ENCODE results near the gene ZNF292. TPM values are rescaled to one million over a fixed set of nuclear protein-coding genes. Genes with fewer than 3 reads are reported as not detected.
"Not testable (repeated sequence)": the region's sequence is repeated elsewhere in the genome, so short reads cannot be mapped to it uniquely, and the experiment has no call there.

The ZNF292 gene
- total RNA-seq, 1 donor from 2014 or later: 28.2 TPM

DNA sequence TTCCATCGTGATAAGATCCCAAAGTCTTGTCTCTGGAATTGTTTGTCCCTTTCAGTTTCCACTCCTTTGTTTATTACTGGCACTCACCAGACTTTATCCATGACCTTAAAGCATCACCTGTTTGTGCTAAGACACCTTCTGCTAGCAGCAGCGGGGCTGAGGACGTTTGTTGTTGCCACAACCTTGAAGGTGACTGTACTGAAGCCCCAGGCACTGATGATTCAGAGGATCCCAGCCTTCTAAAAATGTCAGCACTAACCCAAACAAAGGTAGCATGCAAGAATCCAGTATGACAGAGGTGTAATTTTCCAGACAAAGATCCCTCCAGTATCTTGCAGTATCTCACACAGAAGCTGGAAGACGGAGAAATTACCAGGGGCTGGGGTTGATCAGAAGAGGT lies 138.2 kb downstream of the ZNF292 start:
- no peak for DNase-seq
- H3K4me1 ChIP-seq: no peaks in the 10 kb centered on the region
- H3K27ac ChIP-seq (replicated peaks): no peak overlapping the region
- H3K36me3 ChIP-seq: no peaks in the 10 kb centered on the region
- no peaks in the 10 kb centered on the region for H3K9me3 ChIP-seq (replicated peaks)
- TF ChIP-seq, protein P1, sequence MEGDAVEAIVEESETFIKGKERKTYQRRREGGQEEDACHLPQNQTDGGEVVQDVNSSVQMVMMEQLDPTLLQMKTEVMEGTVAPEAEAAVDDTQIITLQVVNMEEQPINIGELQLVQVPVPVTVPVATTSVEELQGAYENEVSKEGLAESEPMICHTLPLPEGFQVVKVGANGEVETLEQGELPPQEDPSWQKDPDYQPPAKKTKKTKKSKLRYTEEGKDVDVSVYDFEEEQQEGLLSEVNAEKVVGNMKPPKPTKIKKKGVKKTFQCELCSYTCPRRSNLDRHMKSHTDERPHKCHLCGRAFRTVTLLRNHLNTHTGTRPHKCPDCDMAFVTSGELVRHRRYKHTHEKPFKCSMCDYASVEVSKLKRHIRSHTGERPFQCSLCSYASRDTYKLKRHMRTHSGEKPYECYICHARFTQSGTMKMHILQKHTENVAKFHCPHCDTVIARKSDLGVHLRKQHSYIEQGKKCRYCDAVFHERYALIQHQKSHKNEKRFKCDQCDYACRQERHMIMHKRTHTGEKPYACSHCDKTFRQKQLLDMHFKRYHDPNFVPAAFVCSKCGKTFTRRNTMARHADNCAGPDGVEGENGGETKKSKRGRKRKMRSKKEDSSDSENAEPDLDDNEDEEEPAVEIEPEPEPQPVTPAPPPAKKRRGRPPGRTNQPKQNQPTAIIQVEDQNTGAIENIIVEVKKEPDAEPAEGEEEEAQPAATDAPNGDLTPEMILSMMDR (IDR thresholded peaks at IDR 0.05; ENCODE audit: borderline replicate concordance): no peak
- no peak overlapping the region for H3K4me3 ChIP-seq
- H3K27me3 ChIP-seq (ENCODE audit: low read depth): peaks cover 29% of the 10 kb centered on the region
- intact Hi-C loops (cut with micrococcal nuclease): no loop called here

DNA sequence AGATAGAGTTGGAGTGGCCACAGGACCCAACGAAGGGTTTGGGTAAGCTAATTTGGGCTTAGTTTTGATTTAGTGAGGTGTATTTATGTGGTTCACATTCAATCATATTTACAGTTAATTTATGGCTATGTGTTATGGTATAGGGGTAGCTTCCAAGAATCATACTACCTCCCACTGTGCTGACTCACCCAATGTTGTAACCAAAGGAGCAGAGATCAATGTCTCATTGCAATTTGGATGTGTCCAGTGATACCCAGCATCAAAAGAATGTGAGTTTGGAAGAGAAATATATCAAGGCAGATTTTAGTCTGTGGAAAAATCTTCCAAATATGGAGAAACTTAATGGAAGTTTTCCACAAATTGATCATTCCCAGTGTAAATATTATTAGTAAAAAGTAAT lies 141.8 kb downstream of the ZNF292 start:
- TF ChIP-seq, protein P1 (IDR thresholded peaks at IDR 0.05; ENCODE audit: borderline replicate concordance): no peak
- peaks cover 35% of the 10 kb centered on the region for H3K27me3 ChIP-seq (ENCODE audit: low read depth)

DNA sequence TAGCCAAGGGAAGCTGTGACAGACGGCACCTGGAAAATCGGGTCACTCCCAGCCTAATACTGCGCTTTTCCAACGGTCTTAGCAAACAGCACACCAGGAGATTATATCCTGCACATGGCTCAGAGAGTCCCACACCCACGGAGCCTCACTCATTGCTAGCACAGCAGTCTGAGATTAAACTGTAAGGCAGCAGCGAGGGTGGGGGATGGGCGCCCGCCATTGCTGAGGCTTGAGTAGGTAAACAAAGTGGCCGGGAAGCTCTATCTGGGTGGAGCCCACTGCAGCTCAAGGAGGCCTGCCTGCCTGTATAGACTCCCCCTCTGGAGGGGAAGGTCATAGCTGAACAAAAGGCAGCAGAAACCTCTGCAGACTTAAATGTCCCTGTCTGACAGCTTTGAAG lies 145.9 kb downstream of the ZNF292 start:
- intact Hi-C loops (cut with micrococcal nuclease); H3K9me3 ChIP-seq (replicated peaks); H3K4me3 ChIP-seq; H3K4me1 ChIP-seq; H3K27ac ChIP-seq (replicated peaks); DNase-seq; H3K36me3 ChIP-seq: not testable (repeated sequence)
- peaks cover 22% of the 10 kb centered on the region for H3K27me3 ChIP-seq (ENCODE audit: low read depth)

More for the DNA sequence above, 141.8 kb downstream of the ZNF292 start:
- no peaks in the 10 kb centered on the region for H3K36me3 ChIP-seq
- no peaks in the 10 kb centered on the region for H3K4me1 ChIP-seq
- H3K27ac ChIP-seq (replicated peaks): no peak overlapping the region
- H3K9me3 ChIP-seq (replicated peaks): no peaks in the 10 kb centered on the region
- no peak overlapping the region for H3K4me3 ChIP-seq
- no peak for DNase-seq
- intact Hi-C loops (cut with micrococcal nuclease): no loop called here

DNA sequence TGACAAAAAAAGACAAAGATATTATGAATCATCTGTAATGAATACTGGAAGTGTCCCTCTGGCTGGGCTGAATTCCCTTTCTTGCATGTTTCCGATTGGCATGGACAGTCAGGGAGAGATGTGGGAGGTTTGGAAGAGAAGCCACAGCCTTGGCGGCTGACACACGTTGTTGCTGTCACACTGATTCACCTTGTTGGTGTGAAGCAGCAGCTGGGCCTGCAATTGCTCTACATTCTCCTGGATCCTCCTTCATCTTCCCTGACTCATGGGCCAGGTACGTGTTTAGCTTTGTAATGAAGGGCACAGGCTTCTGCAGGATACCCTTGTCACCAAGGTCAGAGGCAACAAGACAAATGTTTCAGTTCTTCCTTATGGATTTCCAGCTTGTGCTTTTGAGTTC lies 153.6 kb downstream of the ZNF292 start:
- intact Hi-C loops (cut with micrococcal nuclease): no loop called here
- TF ChIP-seq, protein P1 (IDR thresholded peaks at IDR 0.05; ENCODE audit: borderline replicate concordance): no peak
- Histone ChIP-seq H3K9me3 (replicated peaks) (peaks cover 11% of the 10 kb centered on the region), H3K36me3 (no peaks in the 10 kb centered on the region), H3K4me1 (no peaks in the 10 kb centered on the region), H3K27me3 (ENCODE audit: low read depth) (peaks cover 9% of the 10 kb centered on the region), H3K27ac (replicated peaks) (no peak overlapping the region), H3K4me3 (no peak overlapping the region)
- DNase-seq: no peak

DNA sequence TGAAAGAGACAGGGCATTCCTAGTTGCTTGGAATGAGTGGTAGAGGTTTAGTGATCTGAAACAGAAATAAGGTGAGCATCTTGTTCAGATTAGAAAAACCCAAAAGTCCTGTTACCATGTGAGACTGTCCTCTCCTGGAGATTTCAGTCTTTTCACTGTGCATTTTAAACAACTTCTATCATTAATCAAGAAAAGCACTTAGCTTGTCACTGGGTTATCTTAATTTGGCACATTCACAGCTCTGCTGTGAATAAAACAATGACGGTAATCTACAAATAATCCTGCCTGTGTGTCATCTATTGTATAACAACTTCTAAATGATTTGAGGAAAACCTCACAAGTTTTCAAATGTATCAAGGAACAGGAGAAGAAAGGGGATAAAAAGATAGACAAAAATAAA lies 157.5 kb downstream of the ZNF292 start:
- Histone ChIP-seq H3K27ac (replicated peaks) (no peak overlapping the region), H3K9me3 (replicated peaks) (peaks cover under 1% of the 10 kb centered on the region), H3K27me3 (ENCODE audit: low read depth) (peaks cover 23% of the 10 kb centered on the region), H3K36me3 (no peaks in the 10 kb centered on the region), H3K4me1 (no peaks in the 10 kb centered on the region), H3K4me3 (no peak overlapping the region)
- no peak for DNase-seq
- TF ChIP-seq, protein P1 (IDR thresholded peaks at IDR 0.05; ENCODE audit: borderline replicate concordance): no peak
- intact Hi-C loops (cut with micrococcal nuclease): no loop called here

Other genes with a start within 250 kb of the ZNF292 start
- gene HTR1E, start 218.0 kb upstream of the ZNF292 start, total RNA-seq: not detected
- not detected for gene CGA, start 60.5 kb upstream of the ZNF292 start, total RNA-seq
- 17.7 TPM for gene SMIM8, start 167.0 kb downstream of the ZNF292 start, total RNA-seq
- gene GJB7, start 173.7 kb downstream of the ZNF292 start, total RNA-seq: not detected
- 1.6 TPM for gene C6orf163, start 189.2 kb downstream of the ZNF292 start, total RNA-seq